H1 (cell line): Measurements from ENCODE around the gene ACTG1. TPM values are rescaled to one million over a fixed set of nuclear protein-coding genes. Genes with fewer than 3 reads are reported as not detected.

Experiments used
- CTCF ChIA-PET: fragments of 300-600 bp; sonication (Branson Sonifier 250); formaldehyde crosslinking; loops from one replicate; lab custom pipeline; 2021; ENCODE audit not compliant: partially characterized antibody; lab: Charles Lee
- POLR2A ChIA-PET: fragments of 300-600 bp; sonication (Branson Sonifier 250); formaldehyde crosslinking; loops from one replicate; lab custom pipeline; 2021; ENCODE audit warnings: inconsistent platforms; ENCODE audit not compliant: partially characterized antibody; lab: Charles Lee
- DNase-seq, 2 experiments: peaks; one replicate each; pipeline versions ENCODE4 v3.0.0 to v3.0.0-alpha.2; 2010 to 2022; ENCODE audit warnings: low spot score in 2 of 2, low read depth in 1 of 2, mixed read lengths in 1 of 2
- FAIRE-seq: peaks from 2 replicates; lab custom pipeline; 2011; peaks lifted over from hg19 to GRCh38; lab: Jason Lieb, UNC
- H2AFZ ChIP-seq: 2 replicates; pipeline ENCODE4 v1.8.1; 2012; ENCODE audit warnings: low read length, inconsistent platforms
- H2AK5ac ChIP-seq: 2 replicates; pipeline ENCODE4 v1.6.1; 2013; ENCODE audit warnings: low read depth, low read length
- H2BK120ac ChIP-seq: replicated peaks from 2 replicates; pipeline ENCODE3; 2013; ENCODE audit warnings: low read depth, low read length, inconsistent platforms
- H2BK12ac ChIP-seq: 2 replicates; pipeline ENCODE4 v1.6.1; 2013; ENCODE audit warnings: low read depth, low read length
- H2BK15ac ChIP-seq: 2 replicates; pipeline ENCODE4 v1.6.1; 2013; ENCODE audit warnings: low read length
- H2BK20ac ChIP-seq: 2 replicates; pipeline ENCODE4 v1.6.1; 2013; ENCODE audit warnings: low read length
- H2BK5ac ChIP-seq: 2 replicates; pipeline ENCODE4 v1.6.1; 2013; ENCODE audit warnings: low read depth, low read length
- H3K14ac ChIP-seq: 2 replicates; pipeline ENCODE4 v1.6.1; 2013; ENCODE audit warnings: inconsistent platforms; ENCODE audit not compliant: insufficient read length
- H3K18ac ChIP-seq: 2 replicates; pipeline ENCODE4 v1.6.1; 2013; ENCODE audit warnings: low read length; ENCODE audit errors: extremely low read depth
- H3K23ac ChIP-seq: 2 replicates; pipeline ENCODE4 v1.6.1; 2013; ENCODE audit warnings: inconsistent platforms; ENCODE audit not compliant: insufficient read length
- H3K23me2 ChIP-seq: 2 replicates; pipeline ENCODE4 v1.6.1; 2013; ENCODE audit warnings: low read depth, low read length
- H3K27ac ChIP-seq: 2 replicates; pipeline ENCODE4 v1.6.1; 2011; ENCODE audit warnings: low read depth, low read length, inconsistent platforms
- H3K27me3 ChIP-seq, 4 experiments: replicated peaks in 1 of 4; 1 replicate in 1 of 4; 2 replicates in 3 of 4; pipeline versions ENCODE4 v1.6.1 to v1.8.1; 2011 to 2013; ENCODE audit warnings: low read length in 3 of 4, mild to moderate bottlenecking in 3 of 4, inconsistent platforms in 2 of 4, mixed read lengths in 2 of 4, moderate library complexity in 1 of 4; ENCODE audit not compliant: control insufficient read depth in 3 of 4, insufficient read depth in 3 of 4; ENCODE audit errors: extremely low read depth in 1 of 4
- H3K36me3 ChIP-seq, 4 experiments: 2 replicates each; pipeline versions ENCODE4 v1.6.1 to v1.8.1; 2011 to 2013; ENCODE audit warnings: mild to moderate bottlenecking in 4 of 4, low read length in 3 of 4, moderate library complexity in 2 of 4, control low read depth in 1 of 4, inconsistent platforms in 1 of 4; ENCODE audit not compliant: insufficient read depth in 4 of 4, control insufficient read depth in 2 of 4
- H3K4ac ChIP-seq: replicated peaks from 2 replicates; pipeline ENCODE3; 2013; ENCODE audit warnings: low read length, low read depth, mixed read lengths, inconsistent platforms; ENCODE audit not compliant: insufficient read length
- H3K4me1 ChIP-seq, 4 experiments: replicated peaks in 1 of 4; 1 replicate in 1 of 4; 2 replicates in 3 of 4; pipeline versions ENCODE4 v1.6.1 to v1.8.1; 2011 to 2013; ENCODE audit warnings: low read length in 3 of 4, inconsistent platforms in 2 of 4, mixed read lengths in 1 of 4; ENCODE audit not compliant: insufficient read depth in 4 of 4, control insufficient read depth in 3 of 4
- H3K4me2 ChIP-seq, 2 experiments: 2 replicates each; pipeline versions ENCODE4 v1.6.1 to v1.8.1; 2011 to 2013; ENCODE audit warnings: low read depth in 2 of 2, low read length in 2 of 2, control low read depth in 1 of 2, inconsistent platforms in 1 of 2, mild to moderate bottlenecking in 1 of 2; ENCODE audit not compliant: insufficient read depth in 1 of 2
- H3K4me3 ChIP-seq, 4 experiments: fragments of 200-600, 300-600 bp in 1 of 4; sonication (generic), shearing (Covaris generic), sonication (Bioruptor Twin) in 1 of 4; 2 replicates each; pipeline versions ENCODE4 v1.5.1 to v1.8.1; 2011 to 2016; ENCODE audit warnings: low read length in 4 of 4, low read depth in 3 of 4, control low read depth in 2 of 4, inconsistent platforms in 2 of 4, mild to moderate bottlenecking in 2 of 4, mixed read lengths in 1 of 4, moderate library complexity in 1 of 4; ENCODE audit not compliant: insufficient read depth in 2 of 4; ENCODE audit errors: extremely low read depth in 1 of 4
- H3K56ac ChIP-seq: replicated peaks from 2 replicates; pipeline ENCODE3; 2013; ENCODE audit warnings: low read depth, mild to moderate bottlenecking, mixed read lengths, low read length, inconsistent platforms; ENCODE audit not compliant: insufficient read length
- H3K79me1 ChIP-seq: 2 replicates; pipeline ENCODE4 v1.6.1; 2013; ENCODE audit warnings: low read depth, low read length, control low read depth
- H3K79me2 ChIP-seq, 2 experiments: 2 replicates each; pipeline versions ENCODE4 v1.6.1 to v1.8.1; 2012 to 2013; ENCODE audit warnings: low read length in 2 of 2, mild to moderate bottlenecking in 2 of 2, inconsistent platforms in 1 of 2; ENCODE audit not compliant: insufficient read depth in 2 of 2, control insufficient read depth in 1 of 2
- H3K9ac ChIP-seq, 4 experiments: replicated peaks in 1 of 4; 1 replicate in 1 of 4; 2 replicates in 3 of 4; pipeline versions ENCODE4 v1.6.1 to v1.8.1; 2011 to 2013; ENCODE audit warnings: low read depth in 3 of 4, low read length in 3 of 4, control low read depth in 2 of 4, mild to moderate bottlenecking in 2 of 4, moderate library complexity in 2 of 4, inconsistent platforms in 1 of 4; ENCODE audit errors: extremely low read depth in 1 of 4
- H3K9me3 ChIP-seq, 2 experiments: 2 replicates each; pipeline versions ENCODE4 v1.6.1 to v1.8.1; 2012 to 2013; ENCODE audit warnings: mild to moderate bottlenecking in 2 of 2, moderate library complexity in 2 of 2, control low read depth in 1 of 2, inconsistent platforms in 1 of 2, low read depth in 1 of 2, low read length in 1 of 2, mixed read lengths in 1 of 2; ENCODE audit not compliant: insufficient read depth in 2 of 2
- H4K20me1 ChIP-seq, 2 experiments: replicated peaks in 1 of 2; 2 replicates each; pipeline versions ENCODE3 to v1.8.1; 2011 to 2013; ENCODE audit warnings: inconsistent platforms in 2 of 2, low read length in 2 of 2, mild to moderate bottlenecking in 1 of 2; ENCODE audit not compliant: insufficient read depth in 2 of 2, control insufficient read depth in 1 of 2
- H4K5ac ChIP-seq: 2 replicates; pipeline ENCODE4 v1.6.1; 2013; ENCODE audit warnings: low read length, low read depth, mixed read lengths, inconsistent platforms; ENCODE audit not compliant: insufficient read length
- H4K8ac ChIP-seq: 2 replicates; pipeline ENCODE4 v1.8.0; 2013; ENCODE audit warnings: mild to moderate bottlenecking, moderate library complexity, low read length, inconsistent platforms; ENCODE audit not compliant: insufficient read depth; ENCODE audit errors: extremely low read depth
- H4K91ac ChIP-seq: replicated peaks from 2 replicates; pipeline ENCODE3; 2013; ENCODE audit warnings: low read length, mixed read lengths, inconsistent platforms; ENCODE audit not compliant: insufficient read length
- CREB1 ChIP-seq: IDR thresholded peaks from 2 replicates; pipeline ENCODE4 v1.6.1; 2012; ENCODE audit warnings: inconsistent platforms
- EP300 ChIP-seq, 2 experiments: IDR thresholded peaks; 1 replicate in 1 of 2; 2 replicates in 1 of 2; pipeline ENCODE4 v1.6.1; 2011 to 2012; ENCODE audit warnings: low read depth in 2 of 2, low read length in 2 of 2, mild to moderate bottlenecking in 2 of 2, borderline replicate concordance in 1 of 2, inconsistent platforms in 1 of 2, moderate library complexity in 1 of 2
- FOSL1 ChIP-seq: IDR thresholded peaks from 2 replicates; pipeline ENCODE4 v1.6.1; 2011; ENCODE audit warnings: mild to moderate bottlenecking, low read depth, low read length, moderate library complexity; ENCODE audit not compliant: insufficient read depth
- HDAC2 ChIP-seq, 2 experiments: fragments of 300-600 bp in 1 of 2; sonication (generic) in 1 of 2; IDR thresholded peaks; 2 replicates each; pipeline ENCODE4 v1.6.1; 2011 to 2012; ENCODE audit warnings: low read depth in 2 of 2, low read length in 2 of 2, mild to moderate bottlenecking in 2 of 2, moderate library complexity in 2 of 2, borderline replicate concordance in 1 of 2, inconsistent platforms in 1 of 2
- NANOG ChIP-seq: IDR thresholded peaks from 2 replicates; pipeline ENCODE4 v1.6.1; 2011; ENCODE audit warnings: low read length, low read depth, mild to moderate bottlenecking, inconsistent platforms; ENCODE audit not compliant: insufficient read depth, poor library complexity, severe bottlenecking
- NRF1 ChIP-seq: IDR thresholded peaks from 2 replicates; pipeline ENCODE4 v1.6.1; 2011; ENCODE audit warnings: mild to moderate bottlenecking, low read depth, low read length, improper control_type of control experiment
- PHF8 ChIP-seq: fragments of 200-600 bp; sonication (generic); conservative IDR thresholded peaks from 2 replicates; pipeline ENCODE4 v1.7.1; 2012; ENCODE audit warnings: low read depth, mild to moderate bottlenecking, inconsistent platforms, low read length, moderate library complexity
- RXRA ChIP-seq: IDR thresholded peaks from 2 replicates; pipeline ENCODE4 v1.6.1; 2011; ENCODE audit warnings: low read depth, mild to moderate bottlenecking, low read length, moderate library complexity; ENCODE audit not compliant: insufficient read depth
- SIN3A ChIP-seq, 2 experiments: IDR thresholded peaks in 1 of 2; conservative IDR thresholded peaks in 1 of 2; 2 replicates each; pipeline ENCODE4 v1.6.1; 2011 to 2012; ENCODE audit warnings: low read length in 2 of 2, improper control_type of control experiment in 1 of 2, low read depth in 1 of 2, mild to moderate bottlenecking in 1 of 2
- SP2 ChIP-seq: IDR thresholded peaks from 2 replicates; pipeline ENCODE4 v1.6.1; 2012; ENCODE audit warnings: mild to moderate bottlenecking, low read length, inconsistent platforms
- SP4 ChIP-seq: IDR thresholded peaks from 2 replicates; pipeline ENCODE4 v1.6.1; 2012; ENCODE audit warnings: low read length, inconsistent platforms
- TCF12 ChIP-seq: IDR thresholded peaks from 2 replicates; pipeline ENCODE4 v1.6.1; 2011; ENCODE audit warnings: low read depth, mild to moderate bottlenecking, low read length
- WGBS, 2 experiments: shearing (Covaris generic) in 1 of 2; methylation state at CpG; one replicate each; pipeline versions ENCODE4 v1.1.6 to v1.1.7; 2013 to 2015; ENCODE audit warnings: low lambda C conversion rate in 2 of 2, mixed read lengths in 2 of 2, inconsistent platforms in 1 of 2, low coverage in 1 of 2, missing lambda C conversion rate in 1 of 2; ENCODE audit not compliant: insufficient replicate concordance in 2 of 2, insufficient coverage in 1 of 2, insufficient read length in 1 of 2; ENCODE audit errors: extremely low coverage in 1 of 2, missing lambda C conversion rate in 1 of 2; 5-methylcytosine and 5-hydroxymethylcytosine counted together
- polyA plus RNA-seq, 7 experiments: library from polyadenylated mRNA; depleted of rRNA in 3 of 7; stranded (reverse) in 5 of 7; unstranded in 2 of 7; fragments of >200 nt in 5 of 7; fragments of 200-250 nt in 2 of 7; gene quantifications; 1 replicate in 5 of 7; 2 replicates in 1 of 7; 4 replicates in 1 of 7; pipeline versions ENCODE4 v1.2.1 to v1.2.3, GENCODE V29; 2011 to 2013; ENCODE audit warnings: missing spikeins in 2 of 7, mixed read lengths in 2 of 7
- total RNA-seq: library from RNA; stranded (reverse); fragmentation: NEBNext Ultra II Directional; extraction: Animal tissue kit (Norgen Biotek cat#: 25700); gene quantifications from 2 replicates; pipeline ENCODE4 v1.2.1, GENCODE V29; 2021

ACTG1 gene
- total and polyA plus RNA-seq, 2 of the 8 experiments (the other 6 are each of a cell fraction or from before 2014, with no cell fraction given), result 3,535 to 5,010 TPM

DNA sequence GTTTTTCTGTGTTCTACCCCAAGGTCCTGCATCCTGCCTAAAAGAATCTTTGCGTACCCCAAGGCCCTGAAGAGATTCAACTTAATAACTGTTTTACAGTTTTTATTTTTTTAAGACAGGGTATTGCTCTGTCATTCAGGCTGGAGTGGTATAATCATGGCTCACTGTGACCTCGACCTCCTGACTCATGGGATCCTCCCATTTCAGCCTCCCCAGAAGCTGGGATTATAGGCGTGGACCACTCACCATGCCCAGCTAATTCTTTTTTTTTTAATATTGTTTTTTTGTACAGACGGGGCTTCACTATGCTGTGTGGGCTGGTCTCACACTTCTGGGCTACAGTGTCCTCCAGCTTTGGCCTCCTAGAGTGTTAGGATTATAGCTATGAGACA, 48.9 kb upstream of the ACTG1 start:
- no peak overlapping the region for H3K27ac ChIP-seq
- ChIA-PET POLR2A (interaction anchor here (0.6 to 1.3 kb wide), 3 partner anchors 9 to 102 kb away, joined by 3 read pairs; no protein-coding TSS in a partner anchor), CTCF (interaction anchor here (0.8 to 1.2 kb wide), 2 partner anchors 10 to 269 kb away, joined by 3 to 4 read pairs; no protein-coding TSS in a partner anchor)
- no peak overlapping the region for H4K5ac ChIP-seq
- H3K18ac ChIP-seq, result no peak overlapping the region
- DNase-seq (no peak), FAIRE-seq (no peak)
- no peak overlapping the region for H4K8ac ChIP-seq
- no peak overlapping the region for H3K14ac ChIP-seq
- no peak overlapping the region for H2BK12ac ChIP-seq
- H4K91ac ChIP-seq, result no peak overlapping the region
- no peak overlapping the region for H3K9ac ChIP-seq
- no peak overlapping the region for H2BK5ac ChIP-seq
- peaks cover 12 to 63% (median 23%) of the 10 kb centered on the region in 4 experiments; a peak in 6 of 8 replicates for H3K36me3 ChIP-seq
- no peak overlapping the region for H3K4ac ChIP-seq
- no peaks in the 10 kb centered on the region for H3K27me3 ChIP-seq
- TF ChIP-seq NANOG (no peak), TCF12 (no peak), SP2 (no peak), CREB1 (no peak), FOSL1 (no peak), EP300 (IDR thresholded peaks at IDR 0.05; ENCODE audit: borderline replicate concordance in 1 of 2, low read depth in 2 of 2, low read length in 2 of 2) (no peak), SIN3A (conservative IDR thresholded peaks at IDR 0.05 in 1 of 2, IDR thresholded peaks at IDR 0.05 in 1 of 2; ENCODE audit: low read depth in 1 of 2, low read length in 2 of 2) (no peak), PHF8 (no peak), HDAC2 (IDR thresholded peaks at IDR 0.05; ENCODE audit: borderline replicate concordance in 1 of 2, low read depth in 2 of 2, low read length in 2 of 2) (no peak), NRF1 (no peak), RXRA (no peak), SP4 (no peak)
- TF ChIP-seq, all 59 proteins: peak for 0
- no peak overlapping the region for H2AK5ac ChIP-seq
- no peak overlapping the region for H2BK120ac ChIP-seq
- no peak overlapping the region for H2BK20ac ChIP-seq
- H3K9me3 ChIP-seq, result no peaks in the 10 kb centered on the region
- peaks cover 3 to 7% of the 10 kb centered on the region in 2 experiments for H4K20me1 ChIP-seq
- H3K56ac ChIP-seq, result no peak overlapping the region
- no peaks in the 10 kb centered on the region for H3K79me1 ChIP-seq
- no peak overlapping the region for H2BK15ac ChIP-seq
- H3K23ac ChIP-seq, result no peak overlapping the region
- no peak overlapping the region for H3K4me2 ChIP-seq
- no peaks in the 10 kb centered on the region for H3K23me2 ChIP-seq
- H2AFZ ChIP-seq, result no peak overlapping the region
- H3K4me1 ChIP-seq, result no peaks in the 10 kb centered on the region
- no peaks in the 10 kb centered on the region for H3K79me2 ChIP-seq
- WGBS, 2 experiments, result 84% methylated on average over 4 of the region's 4 CpGs; no CpG with 5 or more reads in 1 of the 2 experiments
- H3K4me3 ChIP-seq, result no peak overlapping the region
